Cardiac muscle cell (in vitro differentiated cells and primary cell): ENCODE measurements around the gene S1PR3. TPM values are rescaled to one million over a fixed set of nuclear protein-coding genes. Genes with fewer than 3 reads are reported as not detected.

ENCODE experiments used
- DNase-seq, 2 donors: peaks; one replicate each; pipeline versions ENCODE4 v3.0.0 to v3.0.0-alpha.2; 2010 to 2017; ENCODE audit warnings: low read depth in 1 of 2, low spot score in 1 of 2
- H3K27ac ChIP-seq: fragments of 200-600 bp; sonication (generic); 2 replicates; pipeline ENCODE4 v1.5.1; 2016
- H3K27me3 ChIP-seq: fragments of 200-600 bp; sonication (generic); 2 replicates; pipeline ENCODE4 v1.6.0; 2016; ENCODE audit warnings: control low read depth
- H3K36me3 ChIP-seq: fragments of 200-600 bp; sonication (generic); 2 replicates; pipeline ENCODE4 v1.5.1; 2016; ENCODE audit warnings: control low read depth
- H3K4me1 ChIP-seq: fragments of 200-600 bp; sonication (generic); 2 replicates; pipeline ENCODE4 v1.8.1; 2017; ENCODE audit warnings: low read depth, mild to moderate bottlenecking, mixed run types
- H3K4me3 ChIP-seq: fragments of 200-600 bp; sonication (generic); 2 replicates; pipeline ENCODE4 v1.5.1; 2016; ENCODE audit warnings: mild to moderate bottlenecking
- H3K9me3 ChIP-seq: fragments of 200-600 bp; sonication (generic); 2 replicates; pipeline ENCODE4 v1.5.1; 2017; ENCODE audit warnings: low read depth, mild to moderate bottlenecking, control low read depth
- CTCF ChIP-seq: IDR thresholded peaks from 2 replicates; pipeline ENCODE4 v1.5.1; 2012; ENCODE audit warnings: low read depth, mild to moderate bottlenecking, low read length
- polyA plus RNA-seq: library from polyadenylated mRNA; unstranded; fragments of >200 nt; fragmentation: Nextera tagmentation; extraction: Ambion mirVana; gene quantifications from 2 replicates; pipeline ENCODE4 v1.2.1, GENCODE V29; 2016
- total RNA-seq: library from RNA; depleted of rRNA; stranded (reverse); fragments of >200 nt; gene quantifications from 2 replicates; pipeline ENCODE4 v1.2.3, GENCODE V29; 2016

S1PR3 gene
- total and polyA plus RNA-seq, 2 experiments from 2014 or later: 10.9 to 11.3 TPM

- H3K4me1 ChIP-seq: peaks cover 22% of the 10 kb centered on the region
- H3K27me3 ChIP-seq: no peaks in the 10 kb centered on the region
- DNase-seq: no peak
- no peaks in the 10 kb centered on the region for H3K9me3 ChIP-seq
- H3K27ac ChIP-seq: no peak overlapping the region
- TF ChIP-seq CTCF: no peak
- H3K36me3 ChIP-seq: no peaks in the 10 kb centered on the region
- H3K4me3 ChIP-seq: no peak overlapping the region
Measured at GRCh38 chr9:89010526-89011111, 19.4 kb downstream of the S1PR3 start.

- H3K4me3 ChIP-seq: no peak overlapping the region
Measured at GRCh38 chr9:89011683-89012082, 20.4 kb downstream of the S1PR3 start.

GRCh38 chr9:89012294-89013042 lies 21.2 kb downstream of the S1PR3 start:
- no peak for DNase-seq
- no peaks in the 10 kb centered on the region for H3K36me3 ChIP-seq
- H3K27ac ChIP-seq: no peak overlapping the region
- no peak for TF ChIP-seq CTCF
- H3K27me3 ChIP-seq: no peaks in the 10 kb centered on the region
- H3K9me3 ChIP-seq: no peaks in the 10 kb centered on the region
- peaks cover 22% of the 10 kb centered on the region for H3K4me1 ChIP-seq
- H3K4me3 ChIP-seq: no peak overlapping the region

More at GRCh38 chr9:89011683-89012082, 20.4 kb downstream of the S1PR3 start:
- peaks cover 22% of the 10 kb centered on the region for H3K4me1 ChIP-seq
- H3K27me3 ChIP-seq: no peaks in the 10 kb centered on the region
- H3K27ac ChIP-seq: no peak overlapping the region
- H3K9me3 ChIP-seq: no peaks in the 10 kb centered on the region
- TF ChIP-seq CTCF: no peak
- DNase-seq: no peak
- no peaks in the 10 kb centered on the region for H3K36me3 ChIP-seq

- H3K4me1 ChIP-seq: peaks cover 22% of the 10 kb centered on the region
- DNase-seq: no peak
- H3K4me3 ChIP-seq: no peak overlapping the region
- no peaks in the 10 kb centered on the region for H3K36me3 ChIP-seq
- H3K9me3 ChIP-seq: no peaks in the 10 kb centered on the region
- no peaks in the 10 kb centered on the region for H3K27me3 ChIP-seq
- peak overlapping the region; percentile 15 for H3K27ac ChIP-seq
- no peak for TF ChIP-seq CTCF
Measured at GRCh38 chr9:89013660-89014059, 22.4 kb downstream of the S1PR3 start.

GRCh38 chr9:89014153-89014552 lies 22.9 kb downstream of the S1PR3 start:
- TF ChIP-seq CTCF: no peak
- H3K4me1 ChIP-seq: peaks cover 22% of the 10 kb centered on the region
- peak in 1 of 2 donors; percentile 47 for DNase-seq

More at GRCh38 chr9:89014153-89014552, 22.9 kb downstream of the S1PR3 start:
- peak overlapping the region; percentile 15 for H3K27ac ChIP-seq
- no peaks in the 10 kb centered on the region for H3K9me3 ChIP-seq
- no peaks in the 10 kb centered on the region for H3K27me3 ChIP-seq
- H3K4me3 ChIP-seq: no peak overlapping the region
- no peaks in the 10 kb centered on the region for H3K36me3 ChIP-seq
